IMR-90 (cell line): ENCODE data around the gene OR1C1. TPM values are rescaled to one million over a fixed set of nuclear protein-coding genes. Genes with fewer than 3 reads are reported as not detected.

Source experiments
- ATAC-seq: fragments of 200-7000 bp; cut with Tn5 transposase; 2 replicates; pipeline ENCODE4 v1.9.1; 2020; ENCODE audit warnings: low read depth, mild to moderate bottlenecking, moderate library complexity
- BruUV-seq: library from RNA; stranded (reverse); fragments of 400-500 nt; replicated peaks from 2 replicates; lab custom pipeline; 2021; lab: Mats Ljungman, UMichigan
- CTCF ChIA-PET: fragments of 300-600 bp; formaldehyde crosslinking; extraction: SDS; loops from one replicate; lab custom pipeline; 2021; ENCODE audit warnings: antibody characterized with exemption; lab: Yijun Ruan, JAX
- POLR2A ChIA-PET: fragments of 300-600 bp; sonication (Branson Sonifier 250); formaldehyde crosslinking; loops from one replicate; lab custom pipeline; 2022; ENCODE audit warnings: antibody characterized with exemption; ENCODE audit not compliant: unreplicated experiment; lab: Charles Lee
- DNase-seq: peaks from one replicate; pipeline ENCODE4 v3.0.0; 2013
- H2AFZ ChIP-seq: replicated peaks from 2 replicates; pipeline ENCODE3; 2013; ENCODE audit warnings: low read length, mild to moderate bottlenecking; ENCODE audit not compliant: poor library complexity
- H2AK5ac ChIP-seq: 2 replicates; pipeline ENCODE4 v1.6.1; 2013; ENCODE audit warnings: low read depth, low read length, inconsistent platforms
- H2AK9ac ChIP-seq: replicated peaks from 2 replicates; pipeline ENCODE3; 2013; ENCODE audit warnings: mild to moderate bottlenecking, low read depth, low read length, moderate library complexity; ENCODE audit not compliant: poor library complexity
- H2BK120ac ChIP-seq: 2 replicates; pipeline ENCODE4 v1.6.1; 2013; ENCODE audit warnings: low read depth, low read length, inconsistent platforms
- H2BK15ac ChIP-seq: 3 replicates; pipeline ENCODE4 v1.6.1; 2013; ENCODE audit warnings: low read depth, low read length, inconsistent platforms
- H2BK20ac ChIP-seq: 2 replicates; pipeline ENCODE4 v1.6.1; 2013; ENCODE audit warnings: low read depth, mild to moderate bottlenecking, inconsistent platforms, low read length, moderate library complexity
- H2BK5ac ChIP-seq: 2 replicates; pipeline ENCODE4 v1.6.1; 2013; ENCODE audit warnings: mild to moderate bottlenecking, low read depth, low read length, inconsistent platforms; ENCODE audit not compliant: poor library complexity, severe bottlenecking
- H3K14ac ChIP-seq: replicated peaks from 2 replicates; pipeline ENCODE4 v1.6.1; 2013; ENCODE audit warnings: low read depth, low read length, inconsistent platforms
- H3K18ac ChIP-seq: 2 replicates; pipeline ENCODE4 v1.6.1; 2013; ENCODE audit warnings: low read depth, low read length, control low read depth
- H3K23ac ChIP-seq: 2 replicates; pipeline ENCODE4 v1.6.1; 2013; ENCODE audit warnings: low read depth, low read length, inconsistent platforms
- H3K27ac ChIP-seq: 2 replicates; pipeline ENCODE4 v1.5.1; 2013; ENCODE audit warnings: mild to moderate bottlenecking, control low read depth, low read length; ENCODE audit not compliant: insufficient read depth
- H3K27me3 ChIP-seq: 2 replicates; pipeline ENCODE4 v1.6.1; 2013; ENCODE audit warnings: low read length; ENCODE audit not compliant: control insufficient read depth, insufficient read depth
- H3K36me3 ChIP-seq: 2 replicates; pipeline ENCODE4 v1.6.1; 2013; ENCODE audit warnings: low read length, mixed read lengths; ENCODE audit not compliant: control insufficient read depth, insufficient read depth
- H3K4ac ChIP-seq: 2 replicates; pipeline ENCODE4 v1.6.1; 2013; ENCODE audit warnings: low read depth, low read length, inconsistent platforms
- H3K4me1 ChIP-seq: 2 replicates; pipeline ENCODE4 v1.6.1; 2013; ENCODE audit warnings: low read length, mixed read lengths; ENCODE audit not compliant: control insufficient read depth, insufficient read depth
- H3K4me2 ChIP-seq: 2 replicates; pipeline ENCODE4 v1.6.1; 2013; ENCODE audit warnings: low read depth, mild to moderate bottlenecking, control low read depth, low read length, moderate library complexity
- H3K4me3 ChIP-seq: 2 replicates; pipeline ENCODE4 v1.5.1; 2013; ENCODE audit warnings: low read depth, mild to moderate bottlenecking, control low read depth, low read length, moderate library complexity; ENCODE audit not compliant: insufficient read depth
- H3K56ac ChIP-seq: 2 replicates; pipeline ENCODE4 v1.6.1; 2013; ENCODE audit warnings: low read length, inconsistent platforms; ENCODE audit not compliant: insufficient read depth; ENCODE audit errors: extremely low read depth
- H3K79me1 ChIP-seq, 2 experiments: 2 replicates each; pipeline ENCODE4 v1.6.1; 2013; ENCODE audit warnings: low read length in 2 of 2, inconsistent platforms in 1 of 2, low read depth in 1 of 2
- H3K9ac ChIP-seq: 2 replicates; pipeline ENCODE4 v1.6.1; 2013; ENCODE audit warnings: low read depth, low read length, control low read depth
- H3K9me1 ChIP-seq: 2 replicates; pipeline ENCODE4 v1.6.1; 2013; ENCODE audit warnings: low read length, inconsistent platforms; ENCODE audit not compliant: insufficient read depth
- H3K9me3 ChIP-seq: 2 replicates; pipeline ENCODE4 v1.6.1; 2013; ENCODE audit warnings: low read length; ENCODE audit not compliant: control insufficient read depth, insufficient read depth
- H4K20me1 ChIP-seq: 2 replicates; pipeline ENCODE4 v1.6.1; 2013; ENCODE audit warnings: low read length, inconsistent platforms; ENCODE audit not compliant: insufficient read depth
- H4K5ac ChIP-seq: 2 replicates; pipeline ENCODE4 v1.6.1; 2013; ENCODE audit warnings: mild to moderate bottlenecking, low read depth, low read length, control low read depth
- H4K8ac ChIP-seq, 2 experiments: 2 replicates each; pipeline ENCODE4 v1.6.1; 2013; ENCODE audit warnings: low read depth in 2 of 2, low read length in 2 of 2, control low read depth in 1 of 2, inconsistent platforms in 1 of 2
- H4K91ac ChIP-seq: 2 replicates; pipeline ENCODE4 v1.6.1; 2013; ENCODE audit warnings: low read depth, low read length, inconsistent platforms; ENCODE audit not compliant: insufficient read depth
- BHLHE40 ChIP-seq: fragments of 150-350 bp; IDR thresholded peaks from 2 replicates; pipeline ENCODE4 v1.6.1; 2016; ENCODE audit warnings: mild to moderate bottlenecking, low read depth, low read length
- CEBPB ChIP-seq: IDR thresholded peaks from 2 replicates; pipeline ENCODE4 v1.6.1; 2012; ENCODE audit warnings: low read depth, low read length, improper control_type of control experiment
- CHD1 ChIP-seq: IDR thresholded peaks from 2 replicates; pipeline ENCODE4 v1.6.1; 2012; ENCODE audit warnings: low read depth, low read length, improper control_type of control experiment
- ELK1 ChIP-seq: fragments of 150-350 bp; IDR thresholded peaks from 2 replicates; pipeline ENCODE4 v1.6.1; 2016; ENCODE audit warnings: low read depth, mild to moderate bottlenecking, low read length, moderate library complexity, borderline replicate concordance
- FOS ChIP-seq: fragments of 150-350 bp; IDR thresholded peaks from 2 replicates; pipeline ENCODE4 v1.6.1; 2016; ENCODE audit warnings: low read depth, low read length
- MAFK ChIP-seq: IDR thresholded peaks from 2 replicates; pipeline ENCODE4 v1.6.1; 2012; ENCODE audit warnings: low read depth, low read length, improper control_type of control experiment
- MAZ ChIP-seq: IDR thresholded peaks from 2 replicates; pipeline ENCODE4 v1.6.1; 2012; ENCODE audit warnings: low read depth, mild to moderate bottlenecking, low read length, improper control_type of control experiment, moderate library complexity, borderline replicate concordance
- MXI1 ChIP-seq: IDR thresholded peaks from 2 replicates; pipeline ENCODE4 v1.6.1; 2012; ENCODE audit warnings: low read depth, mild to moderate bottlenecking, low read length, moderate library complexity, borderline replicate concordance
- NFE2L2 ChIP-seq: fragments of 150-350 bp; IDR thresholded peaks from 2 replicates; pipeline ENCODE4 v1.6.1; 2016; ENCODE audit warnings: low read depth, mild to moderate bottlenecking, low read length
- POLR2A ChIP-seq: IDR thresholded peaks from 2 replicates; pipeline ENCODE4 v1.6.1; 2012; ENCODE audit warnings: mild to moderate bottlenecking, low read depth, low read length
- RAD21 ChIP-seq: IDR thresholded peaks from 2 replicates; pipeline ENCODE4 v1.6.1; 2012; ENCODE audit warnings: low read length, improper control_type of control experiment
- RCOR1 ChIP-seq: IDR thresholded peaks from 2 replicates; pipeline ENCODE4 v1.6.1; 2012; ENCODE audit warnings: mild to moderate bottlenecking, low read length, improper control_type of control experiment; ENCODE audit not compliant: insufficient replicate concordance
- RFX5 ChIP-seq: IDR thresholded peaks from 2 replicates; pipeline ENCODE4 v1.8.0; 2012; ENCODE audit warnings: low read depth, mild to moderate bottlenecking, low read length, moderate library complexity
- SMC3 ChIP-seq: fragments of 150-350 bp; IDR thresholded peaks from 2 replicates; pipeline ENCODE4 v1.6.1; 2016; ENCODE audit warnings: low read depth, mild to moderate bottlenecking, antibody characterized with exemption, low read length, moderate library complexity
- USF2 ChIP-seq: fragments of 150-350 bp; IDR thresholded peaks from 2 replicates; pipeline ENCODE4 v1.6.1; 2017; ENCODE audit warnings: mild to moderate bottlenecking, antibody characterized with exemption, low read length, low read depth
- WGBS, 2 experiments: methylation state at CpG; one replicate each; pipeline versions ENCODE4 v1.1.5 to v1.1.7; 2013; ENCODE audit warnings: missing lambda C conversion rate in 2 of 2; ENCODE audit not compliant: insufficient read length in 1 of 2; ENCODE audit errors: extremely low coverage in 2 of 2; 5-methylcytosine and 5-hydroxymethylcytosine counted together
- dilution Hi-C: fragments of 300-500 bp; cut with HindIII; formaldehyde crosslinking; loops from one replicate; pipeline ENCODE4 v1.14.3; 2018; ENCODE audit warnings: low sequenced_read_pairs; ENCODE audit not compliant: unreplicated experiment
- in situ Hi-C: fragments of 300-500 bp; cut with MboI; formaldehyde crosslinking; loops from 3 replicates; pipeline ENCODE4 v1.14.3; 2019; ENCODE audit warnings: low sequenced_read_pairs, inconsistent platforms, mixed read lengths
- intact Hi-C: fragments of 100-400 bp; cut with micrococcal nuclease; formaldehyde crosslinking; loops from 2 replicates; pipeline ENCODE4 v1.10.0; 2022
- polyA plus RNA-seq, 3 experiments: library from polyadenylated mRNA; depleted of rRNA; stranded (reverse); fragments of >200 nt; gene quantifications; 2 replicates each; pipeline ENCODE4 v1.2.3, GENCODE V29; 2012; ENCODE audit warnings: low replicate concordance in 1 of 3
- total RNA-seq: library from RNA; depleted of rRNA; stranded (reverse); fragments of >200 nt; gene quantifications from 2 replicates; pipeline ENCODE4 v1.2.3, GENCODE V29; 2012
- TF ChIP-seq, protein P1 (sequence below): conservative IDR thresholded peaks from 2 replicates; pipeline ENCODE4 v1.5.1; 2012; ENCODE audit warnings: mild to moderate bottlenecking, low read depth, low read length, improper control_type of control experiment

Gene OR1C1
- total and polyA plus RNA-seq, 2 of the 4 experiments (the other 2 are of a cell fraction): not detected

DNA sequence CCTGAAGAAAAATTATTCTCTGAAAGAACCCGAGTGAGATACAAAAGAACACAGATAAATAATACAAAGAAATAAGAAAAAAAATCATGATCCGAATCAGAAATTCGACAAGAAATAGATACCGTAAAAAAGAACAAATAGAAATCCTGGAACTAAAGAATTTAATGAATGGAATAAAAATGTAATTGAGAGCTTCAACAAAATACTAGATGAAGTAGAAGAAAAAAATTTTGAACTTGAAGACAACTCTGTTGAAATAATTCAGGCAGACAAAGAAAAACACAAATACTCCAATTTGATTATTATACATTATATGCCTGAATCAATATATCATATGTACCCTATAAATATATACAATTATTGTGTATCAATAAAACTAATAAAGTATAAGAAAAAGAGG is 39.1 kb downstream of the OR1C1 start:
- BruUV-seq: no TSS peak
- intact Hi-C loops: no loop called here
- Histone ChIP-seq H3K14ac (no peak overlapping the region), H3K27me3 (no peaks in the 10 kb centered on the region), H3K9ac (no peak overlapping the region), H4K8ac (no peak overlapping the region), H4K91ac (no peak overlapping the region), H3K56ac (no peak overlapping the region), H3K23ac (no peak overlapping the region), H4K20me1 (no peaks in the 10 kb centered on the region), H2AK9ac (no peak overlapping the region), H2AFZ (no peak overlapping the region), H3K27ac (no peak overlapping the region), H3K4me1 (no peaks in the 10 kb centered on the region), H3K9me3 (peaks cover 6% of the 10 kb centered on the region), H2AK5ac (no peak overlapping the region), H3K4me3 (no peak overlapping the region), H2BK20ac (no peak overlapping the region), H3K4me2 (no peak overlapping the region), H3K4ac (no peak overlapping the region), H3K9me1 (no peaks in the 10 kb centered on the region), H3K79me1 (no peaks in the 10 kb centered on the region), H2BK15ac (no peak overlapping the region), H3K18ac (no peak overlapping the region), H4K5ac (no peak overlapping the region), H2BK120ac (no peak overlapping the region), H2BK5ac (no peak overlapping the region), H3K36me3 (no peaks in the 10 kb centered on the region)
- WGBS, 2 experiments: no CpG with 5 or more reads among the region's 4 CpGs
- DNase-seq: no peak
- CTCF ChIA-PET: no interaction called here
- POLR2A ChIA-PET: no interaction called here
- no peak for ATAC-seq
- in situ Hi-C loops: no loop called here
- TF ChIP-seq NFE2L2 (no peak), ELK1 (no peak), CEBPB (no peak), MAZ (no peak), POLR2A (no peak), FOS (no peak), BHLHE40 (no peak), RFX5 (no peak), RCOR1 (no peak), MXI1 (no peak), SMC3 (no peak), MAFK (no peak), CHD1 (no peak), USF2 (no peak), RAD21 (no peak)
- TF ChIP-seq, protein P1, sequence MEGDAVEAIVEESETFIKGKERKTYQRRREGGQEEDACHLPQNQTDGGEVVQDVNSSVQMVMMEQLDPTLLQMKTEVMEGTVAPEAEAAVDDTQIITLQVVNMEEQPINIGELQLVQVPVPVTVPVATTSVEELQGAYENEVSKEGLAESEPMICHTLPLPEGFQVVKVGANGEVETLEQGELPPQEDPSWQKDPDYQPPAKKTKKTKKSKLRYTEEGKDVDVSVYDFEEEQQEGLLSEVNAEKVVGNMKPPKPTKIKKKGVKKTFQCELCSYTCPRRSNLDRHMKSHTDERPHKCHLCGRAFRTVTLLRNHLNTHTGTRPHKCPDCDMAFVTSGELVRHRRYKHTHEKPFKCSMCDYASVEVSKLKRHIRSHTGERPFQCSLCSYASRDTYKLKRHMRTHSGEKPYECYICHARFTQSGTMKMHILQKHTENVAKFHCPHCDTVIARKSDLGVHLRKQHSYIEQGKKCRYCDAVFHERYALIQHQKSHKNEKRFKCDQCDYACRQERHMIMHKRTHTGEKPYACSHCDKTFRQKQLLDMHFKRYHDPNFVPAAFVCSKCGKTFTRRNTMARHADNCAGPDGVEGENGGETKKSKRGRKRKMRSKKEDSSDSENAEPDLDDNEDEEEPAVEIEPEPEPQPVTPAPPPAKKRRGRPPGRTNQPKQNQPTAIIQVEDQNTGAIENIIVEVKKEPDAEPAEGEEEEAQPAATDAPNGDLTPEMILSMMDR: no peak
- dilution Hi-C loops: no loop called here
